Activated CD4-positive, alpha-beta T cell treated with anti-CD3 and anti-CD28 coated beads for 36 hours (primary cell): ENCODE results near the gene RBBP4. TPM values are rescaled to one million over a fixed set of nuclear protein-coding genes. Genes with fewer than 3 reads are reported as not detected.
A peak's percentile ranks its signal among the peaks of the same experiment; 100 is the strongest.
"Not testable (repeated sequence)": the region's sequence is repeated elsewhere in the genome, so short reads cannot be mapped to it uniquely, and the experiment has no call there.

Experiments used
- ATAC-seq: fragments of 200-7000 bp; cut with Tn5 transposase; one replicate; pipeline ENCODE4 v1.10.0; 2021; ENCODE audit warnings: mild to moderate bottlenecking, moderate library complexity
- CTCF ChIA-PET: fragments of 350-600 bp; sonication (Branson Sonifier 250); formaldehyde crosslinking; loops from one replicate; lab custom pipeline; 2021; ENCODE audit warnings: antibody characterized with exemption; lab: Charles Lee
- POLR2A ChIA-PET: fragments of 350-600 bp; sonication (Branson Sonifier 250); formaldehyde crosslinking; loops from one replicate; lab custom pipeline; 2021; ENCODE audit warnings: antibody characterized with exemption, inconsistent platforms; lab: Charles Lee
- DNase-seq: peaks from one replicate; pipeline ENCODE4 v3.0.0-alpha.2; 2020
- H3K27ac Mint-ChIP-seq: one replicate; pipeline ENCODE4 v1.8.0; 2021; ENCODE audit warnings: mixed read lengths
- H3K27me3 Mint-ChIP-seq: one replicate; pipeline ENCODE4 v1.8.0; 2021; ENCODE audit warnings: mixed read lengths
- H3K36me3 Mint-ChIP-seq: one replicate; pipeline ENCODE4 v1.8.0; 2021; ENCODE audit warnings: low read depth, mixed read lengths
- H3K4me1 Mint-ChIP-seq: one replicate; pipeline ENCODE4 v1.8.0; 2021; ENCODE audit warnings: mixed read lengths
- H3K4me3 Mint-ChIP-seq: one replicate; pipeline ENCODE4 v1.8.0; 2021; ENCODE audit warnings: mild to moderate bottlenecking, moderate library complexity, mixed read lengths
- H3K9me3 Mint-ChIP-seq: one replicate; pipeline ENCODE4 v1.8.0; 2021; ENCODE audit warnings: low read depth, mixed read lengths
- intact Hi-C, 2 experiments: fragments of 100-400 bp; cut with DNase I in 1 of 2; cut with micrococcal nuclease in 1 of 2; formaldehyde crosslinking; loops; one replicate each; pipeline versions ENCODE4 v1.14.2 to v1.15.1; 2022 to 2024; cut with DNase I, micrococcal nuclease
- total RNA-seq, 2 experiments: library from RNA; stranded (reverse); gene quantifications; one replicate each; pipeline ENCODE4 v1.2.3, GENCODE V29; 2021

Gene RBBP4
- total RNA-seq, 2 experiments from 2014 or later = 323 to 331 TPM

GRCh38 chr1:32666901-32667566 lies 16.0 kb downstream of the RBBP4 start:
- no peak overlapping the region for H3K4me3 Mint-ChIP-seq
- H3K9me3 Mint-ChIP-seq = no peaks in the 10 kb centered on the region
- H3K4me1 Mint-ChIP-seq = peaks cover 2% of the 10 kb centered on the region
- ATAC-seq = no peak
- H3K27me3 Mint-ChIP-seq = no peaks in the 10 kb centered on the region
- H3K36me3 Mint-ChIP-seq = peaks cover 51% of the 10 kb centered on the region
- intact Hi-C loops = loop anchor here in 1 of 2 experiments (5.0 kb wide), 1 partner anchor 110 kb away; no protein-coding TSS in a partner anchor
- no peak for DNase-seq
- CTCF ChIA-PET = no interaction called here
- POLR2A ChIA-PET = no interaction called here
- no peak overlapping the region for H3K27ac Mint-ChIP-seq

DNA sequence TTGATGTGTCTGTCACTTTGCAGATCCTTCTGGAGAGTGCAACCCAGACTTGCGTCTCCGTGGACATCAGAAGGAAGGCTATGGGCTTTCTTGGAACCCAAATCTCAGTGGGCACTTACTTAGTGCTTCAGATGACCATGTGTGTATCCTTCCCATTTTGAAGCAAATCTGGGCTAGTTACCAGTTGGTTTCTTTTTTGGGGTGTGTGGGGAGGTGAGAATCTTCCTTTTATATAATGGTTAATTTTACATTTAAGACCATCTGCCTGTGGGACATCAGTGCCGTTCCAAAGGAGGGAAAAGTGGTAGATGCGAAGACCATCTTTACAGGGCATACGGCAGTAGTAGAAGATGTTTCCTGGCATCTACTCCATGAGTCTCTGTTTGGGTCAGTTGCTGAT lies 17.7 kb downstream of the RBBP4 start:
- H3K9me3 Mint-ChIP-seq, DNase-seq, CTCF ChIA-PET, POLR2A ChIA-PET, H3K4me3 Mint-ChIP-seq, H3K27me3 Mint-ChIP-seq, H3K4me1 Mint-ChIP-seq, H3K27ac Mint-ChIP-seq, ATAC-seq: not testable (repeated sequence)
- intact Hi-C loops = loop anchor here in 1 of 2 experiments (5.0 kb wide), 1 partner anchor 109 kb away; no protein-coding TSS in a partner anchor
- H3K36me3 Mint-ChIP-seq = peaks cover 60% of the 10 kb centered on the region

- ATAC-seq (no peak), DNase-seq (no peak)
- intact Hi-C loops = no loop called here
- Mint-ChIP-seq H3K27me3 (no peaks in the 10 kb centered on the region), H3K27ac (no peak overlapping the region), H3K36me3 (peaks cover 67% of the 10 kb centered on the region), H3K4me3 (no peak overlapping the region), H3K4me1 (peaks cover 4% of the 10 kb centered on the region), H3K9me3 (no peaks in the 10 kb centered on the region)
- ChIA-PET CTCF (interaction anchor here (0.6 to 0.7 kb wide), 2 partner anchors 11 to 127 kb away, joined by 3 to 4 read pairs; no protein-coding TSS in a partner anchor), POLR2A (interaction anchor here (0.7 kb wide), 1 partner anchor 660 kb away, joined by 4 read pairs; no protein-coding TSS in a partner anchor)
Measured at GRCh38 chr1:32676945-32677344, 25.9 kb downstream of the RBBP4 start.

DNA sequence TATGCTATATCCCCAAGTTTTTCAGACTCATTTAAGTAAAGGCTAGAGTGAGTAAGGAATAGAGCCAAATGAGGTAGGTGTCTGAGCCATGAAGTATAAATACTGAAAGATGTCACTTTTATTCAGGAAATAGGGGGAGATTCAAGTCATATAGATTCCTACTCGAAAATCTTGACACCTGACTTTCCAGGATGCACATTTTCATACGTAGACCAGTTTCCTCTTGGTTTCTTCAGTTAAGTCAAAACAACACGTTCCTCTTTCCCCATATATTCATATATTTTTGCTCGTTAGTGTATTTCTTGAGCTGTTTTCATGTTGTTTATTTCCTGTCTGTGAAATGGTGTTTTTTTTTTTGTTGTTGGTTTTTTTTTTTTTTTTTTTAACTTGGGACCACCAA lies 29.0 kb downstream of the RBBP4 start:
- DNase-seq, H3K4me3 Mint-ChIP-seq, CTCF ChIA-PET, H3K27ac Mint-ChIP-seq, H3K27me3 Mint-ChIP-seq, ATAC-seq, H3K9me3 Mint-ChIP-seq: not testable (repeated sequence)
- POLR2A ChIA-PET = interaction anchor here (0.6 kb wide), 1 partner anchor 26 kb away, joined by 3 read pairs; no protein-coding TSS in a partner anchor
- intact Hi-C loops = loop anchor here in 1 of 2 experiments (10.0 kb wide), 1 partner anchor 155 kb away; no protein-coding TSS in a partner anchor
- H3K4me1 Mint-ChIP-seq = peaks cover 13% of the 10 kb centered on the region
- H3K36me3 Mint-ChIP-seq = peaks cover 62% of the 10 kb centered on the region

DNA sequence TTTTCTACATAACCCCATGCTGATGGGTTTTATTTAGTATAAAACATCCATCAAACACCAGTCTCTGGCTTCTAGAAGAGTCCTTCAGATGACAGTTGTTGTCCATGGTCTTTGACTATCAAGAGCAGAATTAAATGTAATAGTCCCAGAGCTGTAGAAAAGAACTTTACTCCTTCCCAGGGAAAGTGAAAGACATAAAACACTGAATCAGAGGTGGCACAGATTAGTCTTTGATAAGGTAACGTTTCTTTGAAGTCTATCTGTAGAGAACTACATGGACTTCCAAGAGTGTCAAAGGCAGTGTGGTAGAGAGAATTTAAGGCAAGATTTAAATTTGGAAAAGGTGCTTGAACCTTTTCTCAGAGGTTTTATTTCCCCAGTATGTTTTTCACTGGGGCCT lies 29.6 kb downstream of the RBBP4 start:
- no peak overlapping the region for H3K4me3 Mint-ChIP-seq
- no peaks in the 10 kb centered on the region for H3K27me3 Mint-ChIP-seq
- H3K27ac Mint-ChIP-seq = peak overlapping the region; percentile 15
- intact Hi-C loops = loop anchor here in 1 of 2 experiments (10.0 kb wide), 1 partner anchor 156 kb away; no protein-coding TSS in a partner anchor
- DNase-seq (no peak), ATAC-seq (no peak)
- ChIA-PET CTCF (no interaction called here), POLR2A (no interaction called here)
- peaks cover 65% of the 10 kb centered on the region for H3K36me3 Mint-ChIP-seq
- no peaks in the 10 kb centered on the region for H3K9me3 Mint-ChIP-seq
- H3K4me1 Mint-ChIP-seq = peaks cover 13% of the 10 kb centered on the region

- ATAC-seq = no peak
- CTCF ChIA-PET = no interaction called here
- DNase-seq = no peak
- peaks cover 13% of the 10 kb centered on the region for H3K4me1 Mint-ChIP-seq
- peaks cover 71% of the 10 kb centered on the region for H3K36me3 Mint-ChIP-seq
- H3K9me3 Mint-ChIP-seq = no peaks in the 10 kb centered on the region
- no peaks in the 10 kb centered on the region for H3K27me3 Mint-ChIP-seq
- POLR2A ChIA-PET = no interaction called here
- H3K27ac Mint-ChIP-seq = no peak overlapping the region
- intact Hi-C loops = loop anchor here in 1 of 2 experiments (10.0 kb wide), 1 partner anchor 157 kb away; no protein-coding TSS in a partner anchor
- no peak overlapping the region for H3K4me3 Mint-ChIP-seq
Measured at GRCh38 chr1:32681509-32681908, 30.5 kb downstream of the RBBP4 start.

GRCh38 chr1:32681999-32682398 lies 31.0 kb downstream of the RBBP4 start:
- Mint-ChIP-seq H3K27me3 (no peaks in the 10 kb centered on the region), H3K27ac (no peak overlapping the region), H3K36me3 (peaks cover 66% of the 10 kb centered on the region)

GRCh38 chr1:32683397-32683796 lies 32.4 kb downstream of the RBBP4 start:
- Mint-ChIP-seq H3K4me3 (no peak overlapping the region), H3K27ac (peak overlapping the region; percentile 82), H3K4me1 (peaks cover 13% of the 10 kb centered on the region), H3K36me3 (peaks cover 61% of the 10 kb centered on the region), H3K27me3 (no peaks in the 10 kb centered on the region), H3K9me3 (no peaks in the 10 kb centered on the region)
- POLR2A ChIA-PET = no interaction called here
- CTCF ChIA-PET = no interaction called here
- intact Hi-C loops = loop anchor here in 1 of 2 experiments (10.0 kb wide), 1 partner anchor 159 kb away; no protein-coding TSS in a partner anchor
- DNase-seq = no peak
- peak; percentile 37 for ATAC-seq

More at GRCh38 chr1:32681999-32682398, 31.0 kb downstream of the RBBP4 start:
- ChIA-PET POLR2A (no interaction called here), CTCF (no interaction called here)
- Mint-ChIP-seq H3K9me3 (no peaks in the 10 kb centered on the region), H3K4me3 (no peak overlapping the region), H3K4me1 (peaks cover 13% of the 10 kb centered on the region)
- ATAC-seq (no peak), DNase-seq (no peak)
- intact Hi-C loops = loop anchor here in 1 of 2 experiments (10.0 kb wide), 1 partner anchor 157 kb away; no protein-coding TSS in a partner anchor

DNA sequence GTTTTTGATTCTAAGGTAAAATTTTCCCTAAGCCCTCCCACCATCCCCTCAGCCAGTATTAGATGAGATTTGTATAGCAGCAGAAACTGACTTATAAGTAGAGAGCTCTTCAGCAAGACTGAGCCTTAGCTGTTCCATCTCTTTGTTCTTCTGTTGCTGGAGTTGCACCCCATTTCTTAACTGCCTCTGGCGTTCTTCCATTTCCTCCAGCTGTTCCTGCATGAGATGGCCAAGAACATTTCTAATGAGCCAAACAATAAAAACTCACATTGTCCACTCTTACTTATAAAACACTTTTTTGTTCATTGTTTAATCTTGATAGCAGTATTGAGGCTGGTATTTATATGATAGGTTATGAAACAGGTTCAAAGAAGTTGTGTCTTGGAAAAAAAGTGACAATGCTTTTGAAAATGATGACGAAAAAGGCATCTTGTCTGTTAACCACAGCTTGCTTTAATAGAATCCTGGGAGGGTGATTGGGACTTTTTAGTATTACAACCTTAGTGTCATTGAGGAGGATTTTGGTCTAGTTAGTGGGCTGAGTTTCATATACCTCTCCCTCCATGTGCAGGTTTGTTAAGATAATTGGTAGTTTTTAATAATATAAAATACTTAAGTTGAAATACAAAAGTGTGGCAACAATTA lies 33.3 kb downstream of the RBBP4 start:
- Mint-ChIP-seq H3K27me3 (no peaks in the 10 kb centered on the region), H3K36me3 (peaks cover 59% of the 10 kb centered on the region), H3K9me3 (no peaks in the 10 kb centered on the region), H3K27ac (peak overlapping the region; percentile 82), H3K4me3 (no peak overlapping the region), H3K4me1 (peaks cover 13% of the 10 kb centered on the region)
- ATAC-seq (peak; percentile 34), DNase-seq (no peak)
- CTCF ChIA-PET = interaction anchor here (0.7 to 1.1 kb wide), 2 partner anchors 45 to 164 kb away, joined by 3 to 4 read pairs; no protein-coding TSS in a partner anchor
- POLR2A ChIA-PET = no interaction called here
- intact Hi-C loops = loop anchor here in 1 of 2 experiments (10.0 kb wide), 1 partner anchor 159 kb away; no protein-coding TSS in a partner anchor

DNA sequence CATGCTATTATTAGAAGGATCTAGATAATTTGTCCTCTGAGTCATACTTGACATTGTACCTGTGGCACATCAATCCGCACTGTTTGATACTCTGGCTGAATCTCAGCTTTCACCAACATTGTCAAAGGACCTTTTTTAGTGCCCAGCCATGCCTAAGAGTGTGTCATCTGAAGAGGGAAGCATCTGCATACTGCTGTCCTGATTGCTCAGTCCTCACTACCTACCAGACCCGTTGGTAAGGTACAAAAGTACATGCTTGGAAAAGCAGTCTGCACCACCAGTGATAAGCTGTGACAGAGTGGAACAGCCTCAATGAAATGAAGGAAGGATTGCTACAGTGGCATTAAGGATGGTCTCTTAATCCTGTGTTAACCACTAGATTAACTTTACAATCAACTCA lies 34.5 kb downstream of the RBBP4 start:
- CTCF ChIA-PET = interaction anchor here (1.1 kb wide), 1 partner anchor 44 kb away, joined by 4 read pairs; no protein-coding TSS in a partner anchor
- H3K36me3 Mint-ChIP-seq = peaks cover 50% of the 10 kb centered on the region

GRCh38 chr1:32686387-32686786 lies 35.4 kb downstream of the RBBP4 start:
- CTCF ChIA-PET = no interaction called here
- intact Hi-C loops = loop anchor here in 1 of 2 experiments (10.0 kb wide), 1 partner anchor 162 kb away; no protein-coding TSS in a partner anchor
- Mint-ChIP-seq H3K4me3 (no peak overlapping the region), H3K4me1 (peaks cover 9% of the 10 kb centered on the region), H3K27ac (no peak overlapping the region), H3K36me3 (peaks cover 41% of the 10 kb centered on the region), H3K27me3 (no peaks in the 10 kb centered on the region), H3K9me3 (no peaks in the 10 kb centered on the region)
- DNase-seq (no peak), ATAC-seq (no peak)
- POLR2A ChIA-PET = no interaction called here

More for the DNA sequence above, 34.5 kb downstream of the RBBP4 start:
- DNase-seq = no peak
- ATAC-seq = no peak
- POLR2A ChIA-PET = no interaction called here
- Mint-ChIP-seq H3K4me1 (peaks cover 9% of the 10 kb centered on the region), H3K27me3 (no peaks in the 10 kb centered on the region), H3K27ac (no peak overlapping the region), H3K9me3 (no peaks in the 10 kb centered on the region), H3K4me3 (no peak overlapping the region)
- intact Hi-C loops = loop anchor here in 1 of 2 experiments (10.0 kb wide), 1 partner anchor 161 kb away; no protein-coding TSS in a partner anchor
